OCI-LY1 (cell line): ENCODE results near the gene HPS1.

Experiments
- H2AFZ ChIP-seq: fragments of 200-600 bp; sonication (generic), shearing (Covaris generic); 2 replicates; pipeline ENCODE4 v1.6.0; 2014; ENCODE audit warnings: antibody characterized with exemption, mild to moderate bottlenecking, low read length
- H3F3A ChIP-seq: fragments of 200-600 bp; sonication (generic), shearing (Covaris generic); 2 replicates; pipeline ENCODE4 v1.6.0; 2014; ENCODE audit warnings: mild to moderate bottlenecking, antibody characterized with exemption, low read length, moderate library complexity; ENCODE audit not compliant: insufficient read depth
- H3K27ac ChIP-seq: fragments of 200-600 bp; sonication (generic); 2 replicates; pipeline ENCODE4 v1.5.1; 2014; ENCODE audit warnings: low read length, mixed run types, mild to moderate bottlenecking, low read depth; ENCODE audit not compliant: poor library complexity, severe bottlenecking
- H3K27me3 ChIP-seq: fragments of 200-600 bp; sonication (generic); 2 replicates; pipeline ENCODE4 v1.6.0; 2014; ENCODE audit warnings: antibody characterized with exemption, mild to moderate bottlenecking, low read length, moderate library complexity; ENCODE audit not compliant: insufficient read depth
- H3K36me3 ChIP-seq: fragments of 200-600 bp; sonication (generic); 2 replicates; pipeline ENCODE4 v1.6.1; 2014; ENCODE audit warnings: mild to moderate bottlenecking, antibody characterized with exemption, low read length, moderate library complexity, mixed read lengths; ENCODE audit not compliant: insufficient read depth
- H3K4me1 ChIP-seq: fragments of 200-600 bp; sonication (generic); 2 replicates; pipeline ENCODE4 v1.5.1; 2014; ENCODE audit warnings: mild to moderate bottlenecking, low read length, moderate library complexity; ENCODE audit not compliant: insufficient read depth, severe bottlenecking
- H3K4me2 ChIP-seq: fragments of 200-600 bp; sonication (generic), shearing (Covaris generic); 2 replicates; pipeline ENCODE4 v1.6.1; 2014; ENCODE audit warnings: low read length
- H3K4me3 ChIP-seq: fragments of 200-600 bp; sonication (generic); 2 replicates; pipeline ENCODE4 v1.5.1; 2014; ENCODE audit warnings: low read length, low read depth, mild to moderate bottlenecking, mixed read lengths; ENCODE audit not compliant: poor library complexity, severe bottlenecking
- H3K79me2 ChIP-seq: fragments of 200-600 bp; shearing (Covaris generic); 2 replicates; pipeline ENCODE4 v1.6.1; 2016; ENCODE audit warnings: mixed run types, low read length, mixed read lengths; ENCODE audit not compliant: insufficient read depth
- H3K9ac ChIP-seq: fragments of 200-600 bp; sonication (generic), shearing (Covaris generic); 2 replicates; pipeline ENCODE4 v1.6.1; 2014; ENCODE audit warnings: mild to moderate bottlenecking, low read length, mixed read lengths
- H3K9me2 ChIP-seq: fragments of 200-600 bp; sonication (generic), shearing (Covaris generic); 2 replicates; pipeline ENCODE4 v1.6.1; 2014; ENCODE audit warnings: low read depth, mild to moderate bottlenecking, low read length, mixed read lengths
- H3K9me3 ChIP-seq: fragments of 200-600 bp; shearing (Covaris generic); 2 replicates; pipeline ENCODE4 v1.6.1; 2014; ENCODE audit warnings: low read length, mixed read lengths
- H4K20me1 ChIP-seq: fragments of 200-600 bp; sonication (generic), shearing (Covaris generic); 2 replicates; pipeline ENCODE4 v1.6.0; 2016; ENCODE audit warnings: mild to moderate bottlenecking, low read length; ENCODE audit not compliant: insufficient read depth
- CTCF ChIP-seq: fragments of 200-600 bp; sonication (generic), shearing (Covaris generic); IDR thresholded peaks from 2 replicates; pipeline ENCODE4 v1.5.1; 2017; ENCODE audit warnings: mild to moderate bottlenecking, antibody characterized with exemption, low read length, moderate library complexity, mixed read lengths
- EZH2 ChIP-seq: fragments of 200-600 bp; sonication (generic), shearing (Covaris generic); IDR thresholded peaks from 2 replicates; pipeline ENCODE4 v1.8.0; 2017; ENCODE audit warnings: borderline replicate concordance, mixed run types, mild to moderate bottlenecking, antibody characterized with exemption, low read length, moderate library complexity, mixed read lengths

HPS1 gene

DNA sequence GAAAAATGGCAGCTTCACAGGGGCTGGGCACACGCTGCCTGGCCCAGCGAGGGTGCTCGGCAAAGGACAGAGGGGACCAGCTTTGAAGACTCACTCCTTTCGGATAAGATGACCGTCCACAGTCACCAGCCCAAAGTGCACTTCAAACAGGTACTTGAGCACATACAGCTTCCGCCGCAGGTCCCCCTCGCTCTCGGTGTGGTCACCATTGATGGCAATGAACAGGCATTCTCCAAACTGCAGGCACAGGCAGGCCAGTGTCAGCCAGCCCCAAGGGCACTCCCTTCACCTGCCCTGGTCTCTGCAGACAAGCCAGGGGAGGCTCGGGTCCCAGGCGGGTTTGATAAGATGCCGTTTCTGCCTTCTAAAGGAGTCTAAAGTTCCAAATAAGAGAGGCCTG is 11.6 kb downstream of the HPS1 start:
- no peaks in the 10 kb centered on the region for H3K27me3 ChIP-seq
- H3K79me2 ChIP-seq: no peaks in the 10 kb centered on the region
- H3K36me3 ChIP-seq: peaks cover 70% of the 10 kb centered on the region
- no peaks in the 10 kb centered on the region for H3K9me3 ChIP-seq
- no peaks in the 10 kb centered on the region for H3K4me1 ChIP-seq
- no peak overlapping the region for H3K27ac ChIP-seq
- H3K4me2 ChIP-seq: no peak overlapping the region
- no peaks in the 10 kb centered on the region for H4K20me1 ChIP-seq
- no peaks in the 10 kb centered on the region for H3K9me2 ChIP-seq
- no peak overlapping the region for H3K4me3 ChIP-seq
- TF ChIP-seq EZH2 (no peak), CTCF (no peak)
- no peak overlapping the region for H3K9ac ChIP-seq
- no peaks in the 10 kb centered on the region for H3F3A ChIP-seq
- H2AFZ ChIP-seq: no peak overlapping the region

GRCh38 chr10:98433881-98434732 is 12.6 kb downstream of the HPS1 start:
- H4K20me1 ChIP-seq: no peaks in the 10 kb centered on the region
- no peak overlapping the region for H3K4me2 ChIP-seq
- H2AFZ ChIP-seq: no peak overlapping the region
- no peak overlapping the region for H3K9ac ChIP-seq
- H3F3A ChIP-seq: no peaks in the 10 kb centered on the region
- no peaks in the 10 kb centered on the region for H3K27me3 ChIP-seq
- H3K27ac ChIP-seq: no peak overlapping the region
- no peaks in the 10 kb centered on the region for H3K9me2 ChIP-seq
- H3K4me1 ChIP-seq: no peaks in the 10 kb centered on the region
- H3K4me3 ChIP-seq: no peak overlapping the region
- TF ChIP-seq EZH2 (no peak), CTCF (no peak)
- no peaks in the 10 kb centered on the region for H3K79me2 ChIP-seq
- H3K36me3 ChIP-seq: peaks cover 63% of the 10 kb centered on the region
- no peaks in the 10 kb centered on the region for H3K9me3 ChIP-seq

DNA sequence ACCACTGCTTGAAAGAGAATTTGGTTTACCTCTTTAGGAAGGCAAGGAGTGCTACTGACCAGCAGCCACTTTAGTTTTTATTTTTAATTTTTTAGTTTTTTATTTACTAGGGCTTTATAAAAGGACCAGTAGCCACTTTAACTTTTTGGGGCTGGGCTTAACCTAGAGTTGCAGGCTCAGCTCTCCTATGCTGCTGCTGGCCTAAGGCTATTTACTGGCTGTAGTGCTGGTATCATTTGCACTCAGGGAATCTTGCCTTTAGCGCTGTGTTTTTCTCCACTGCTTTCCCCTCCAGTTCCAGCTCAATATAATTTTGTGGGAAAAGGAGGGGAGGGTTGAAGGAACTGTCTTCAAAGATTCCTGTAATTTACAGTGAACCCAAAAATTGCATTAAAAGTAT is 13.4 kb downstream of the HPS1 start:
- peaks cover 60% of the 10 kb centered on the region for H3K36me3 ChIP-seq
- no peaks in the 10 kb centered on the region for H3K9me3 ChIP-seq

More for the DNA sequence above, 13.4 kb downstream of the HPS1 start:
- H3K4me2 ChIP-seq: no peak overlapping the region
- H3K27ac ChIP-seq: no peak overlapping the region
- no peaks in the 10 kb centered on the region for H3K27me3 ChIP-seq
- no peak overlapping the region for H3K9ac ChIP-seq
- TF ChIP-seq EZH2: no peak
- no peak for TF ChIP-seq CTCF
- H2AFZ ChIP-seq: no peak overlapping the region
- H3F3A ChIP-seq: no peaks in the 10 kb centered on the region
- no peaks in the 10 kb centered on the region for H3K4me1 ChIP-seq
- no peak overlapping the region for H3K4me3 ChIP-seq
- H3K79me2 ChIP-seq: no peaks in the 10 kb centered on the region
- no peaks in the 10 kb centered on the region for H4K20me1 ChIP-seq
- H3K9me2 ChIP-seq: no peaks in the 10 kb centered on the region
